Naive thymus-derived CD4-positive, alpha-beta T cell (primary cell): ENCODE results near the gene POF1B. TPM values are rescaled to one million over a fixed set of nuclear protein-coding genes. Genes with fewer than 3 reads are reported as not detected.

Source experiments
- ATAC-seq: fragments of 150-1000 bp; cut with Tn5 transposase; 2 replicates; pipeline ENCODE4 v1.10.0; 2021; ENCODE audit warnings: mild to moderate bottlenecking, moderate library complexity
- CTCF ChIA-PET: fragments of 350-600 bp; sonication (Branson Sonifier 250); formaldehyde crosslinking; loops from one replicate; lab custom pipeline; 2021; ENCODE audit warnings: antibody characterized with exemption; lab: Charles Lee
- POLR2A ChIA-PET: fragments of 350-600 bp; sonication (Branson Sonifier 250); formaldehyde crosslinking; loops from one replicate; lab custom pipeline; 2021; ENCODE audit warnings: antibody characterized with exemption, inconsistent platforms; lab: Charles Lee
- DNase-seq, 9 donors: peaks; one replicate each; pipeline versions ENCODE4 v3.0.0 to v3.0.0-alpha.2; 2020 to 2022; ENCODE audit warnings: mixed read lengths in 1 of 9
- H3K27ac ChIP-seq: one replicate; pipeline ENCODE4 v1.7.0; 2013; ENCODE audit warnings: mild to moderate bottlenecking, low read depth, low read length, moderate library complexity
- H3K27me3 ChIP-seq, 2 donors: one replicate each; pipeline ENCODE4 v1.7.0; 2013; ENCODE audit warnings: low read length in 2 of 2, mild to moderate bottlenecking in 2 of 2, moderate library complexity in 2 of 2; ENCODE audit not compliant: control insufficient read depth in 2 of 2, insufficient read depth in 2 of 2
- H3K36me3 ChIP-seq, 3 experiments: 1 replicate in 2 of 3; 2 replicates in 1 of 3; pipeline ENCODE4 v1.7.0; 2013; ENCODE audit warnings: low read length in 3 of 3, mild to moderate bottlenecking in 3 of 3, moderate library complexity in 1 of 3; ENCODE audit not compliant: insufficient read depth in 3 of 3, control insufficient read depth in 2 of 3
- H3K4me1 ChIP-seq, 2 donors: one replicate each; pipeline ENCODE4 v1.7.0; 2013; ENCODE audit warnings: low read length in 2 of 2, mild to moderate bottlenecking in 2 of 2, moderate library complexity in 1 of 2; ENCODE audit not compliant: control insufficient read depth in 2 of 2, insufficient read depth in 2 of 2
- H3K4me3 ChIP-seq: 2 replicates; pipeline ENCODE4 v1.7.0; 2013; ENCODE audit warnings: mild to moderate bottlenecking, low read length
- H3K9me3 ChIP-seq, 3 experiments: 1 replicate in 2 of 3; 2 replicates in 1 of 3; pipeline ENCODE4 v1.7.0; 2013; ENCODE audit warnings: low read length in 3 of 3; ENCODE audit not compliant: control insufficient read depth in 2 of 3
- H3K27ac Mint-ChIP-seq, 9 donors: one replicate each; pipeline ENCODE4 v1.8.0; 2020 to 2022; ENCODE audit warnings: mixed read lengths in 9 of 9, mild to moderate bottlenecking in 8 of 9, moderate library complexity in 5 of 9, inconsistent platforms in 2 of 9
- H3K27me3 Mint-ChIP-seq, 5 donors: one replicate each; pipeline ENCODE4 v1.8.0; 2021 to 2022; ENCODE audit warnings: mixed read lengths in 5 of 5, mild to moderate bottlenecking in 1 of 5
- H3K36me3 Mint-ChIP-seq, 5 donors: one replicate each; pipeline ENCODE4 v1.8.0; 2020 to 2022; ENCODE audit warnings: mixed read lengths in 5 of 5, mild to moderate bottlenecking in 3 of 5, inconsistent platforms in 1 of 5
- H3K4me1 Mint-ChIP-seq, 7 donors: one replicate each; pipeline ENCODE4 v1.8.0; 2020 to 2022; ENCODE audit warnings: mixed read lengths in 7 of 7, mild to moderate bottlenecking in 3 of 7, inconsistent platforms in 1 of 7
- H3K4me3 Mint-ChIP-seq, 10 donors: one replicate each; pipeline ENCODE4 v1.8.0; 2020 to 2022; ENCODE audit warnings: mild to moderate bottlenecking in 10 of 10, mixed read lengths in 10 of 10, moderate library complexity in 6 of 10, inconsistent platforms in 2 of 10
- H3K9me3 Mint-ChIP-seq, 11 donors: one replicate each; pipeline ENCODE4 v1.8.0; 2020 to 2022; ENCODE audit warnings: mixed read lengths in 11 of 11, mild to moderate bottlenecking in 4 of 11, inconsistent platforms in 1 of 11, moderate library complexity in 1 of 11
- intact Hi-C, 2 donors: fragments of 100-400 bp; cut with micrococcal nuclease; formaldehyde crosslinking; loops; one replicate each; pipeline ENCODE4 v1.15.1; 2023
- polyA plus RNA-seq, 2 donors: library from polyadenylated mRNA; unstranded; fragments of 300-500 nt; fragmentation: Illumina TruSeq; gene quantifications; one replicate each; pipeline ENCODE4 v1.2.3, GENCODE V29; 2021
- total RNA-seq, 6 experiments: library from RNA in 5 of 6; stranded (reverse) in 5 of 6; gene quantifications; 1 replicate in 5 of 6; 2 replicates in 1 of 6; pipeline ENCODE4 v1.2.3 and lab custom pipeline; 2021 to 2026

The POF1B gene
- total and polyA plus RNA-seq, 7 experiments from 2014 or later, result 0.10 to 0.46 (median 0.22) TPM; not detected in 1

DNA sequence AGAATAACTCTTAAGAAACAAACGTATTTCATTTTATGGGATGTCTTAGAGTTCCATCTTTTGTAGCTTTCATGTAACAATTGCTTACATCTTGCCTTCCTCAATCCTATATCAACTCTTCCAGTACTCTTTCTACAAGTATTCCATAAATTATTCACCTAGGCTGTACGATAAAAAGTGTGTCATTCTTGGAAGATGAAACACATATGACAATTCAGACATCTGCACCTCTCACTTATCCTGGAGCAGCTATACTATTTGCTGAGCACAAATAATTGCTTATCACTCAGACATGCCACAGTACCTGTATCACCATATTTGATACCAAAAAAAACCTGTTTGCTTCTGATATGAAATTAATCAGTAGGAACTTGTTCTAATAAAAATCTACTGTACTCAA lies 1.0 kb downstream of the POF1B start:
- Histone ChIP-seq H3K36me3 (no peaks in the 10 kb centered on the region), H3K9me3 (no peaks in the 10 kb centered on the region), H3K27ac (no peak overlapping the region), H3K4me1 (no peaks in the 10 kb centered on the region), H3K4me3 (no peak overlapping the region), H3K27me3 (no peaks in the 10 kb centered on the region)
- ChIA-PET POLR2A (no interaction called here), CTCF (no interaction called here)
- no peaks in the 10 kb centered on the region for H3K27me3 Mint-ChIP-seq
- no peaks in the 10 kb centered on the region for H3K36me3 Mint-ChIP-seq
- no peak overlapping the region for H3K27ac Mint-ChIP-seq
- DNase-seq (no peak), ATAC-seq (no peak)
- intact Hi-C loops, result no loop called here
- peaks cover 0 to 1% (median 0%) of the 10 kb centered on the region in 11 donors for H3K9me3 Mint-ChIP-seq
- H3K4me1 Mint-ChIP-seq, result no peaks in the 10 kb centered on the region
- no peak overlapping the region for H3K4me3 Mint-ChIP-seq

- H3K36me3 ChIP-seq, result no peaks in the 10 kb centered on the region
- no peak overlapping the region for H3K4me3 ChIP-seq
- no peaks in the 10 kb centered on the region for H3K4me1 ChIP-seq
- H3K27ac ChIP-seq, result no peak overlapping the region
- CTCF ChIA-PET, result no interaction called here
- no peak overlapping the region for H3K27ac Mint-ChIP-seq
- no peak overlapping the region for H3K4me3 Mint-ChIP-seq
- intact Hi-C loops, result no loop called here
- no peak for ATAC-seq
- no peaks in the 10 kb centered on the region for H3K9me3 ChIP-seq
- H3K27me3 ChIP-seq, result no peaks in the 10 kb centered on the region
- peaks cover 0 to 1% (median 0%) of the 10 kb centered on the region in 11 donors for H3K9me3 Mint-ChIP-seq
- H3K36me3 Mint-ChIP-seq, result no peaks in the 10 kb centered on the region
- no peaks in the 10 kb centered on the region for H3K4me1 Mint-ChIP-seq
- POLR2A ChIA-PET, result no interaction called here
- no peaks in the 10 kb centered on the region for H3K27me3 Mint-ChIP-seq
- DNase-seq, result no peak
Observed at GRCh38 chrX:85375333-85375738, 4.1 kb downstream of the POF1B start.

DNA sequence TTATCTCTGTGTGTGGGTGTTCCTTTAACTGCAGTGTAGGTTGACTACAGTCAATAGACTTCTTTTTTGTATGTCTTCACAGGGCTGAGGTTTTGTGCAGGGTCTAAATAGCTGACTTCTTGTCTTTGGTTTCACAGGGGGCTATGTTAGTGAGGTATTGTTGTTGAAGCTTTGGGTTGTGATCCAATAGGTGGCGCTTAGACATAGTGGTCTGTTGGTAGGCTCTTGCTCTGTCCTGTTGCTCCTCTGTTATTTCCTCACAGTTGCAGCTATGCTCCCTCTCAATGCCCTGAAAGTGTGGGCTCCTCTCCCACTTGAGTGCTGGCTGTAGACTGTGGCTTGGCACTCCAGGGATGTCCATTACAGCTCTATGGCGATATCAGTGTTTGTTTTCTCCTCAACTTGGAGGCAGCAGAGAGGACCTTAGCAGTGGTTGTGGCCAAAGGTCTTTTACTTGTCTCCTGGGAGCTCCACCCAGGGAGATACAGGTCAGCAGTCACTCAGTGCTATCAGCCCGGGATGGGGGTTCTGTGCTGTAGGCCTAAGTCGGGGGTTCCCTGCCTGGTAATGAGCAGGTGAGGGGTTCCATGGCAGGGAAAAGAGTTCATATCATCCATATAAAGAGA lies 14.0 kb downstream of the POF1B start:
- peaks cover 0 to 10% (median 0%) of the 10 kb centered on the region in 11 donors for H3K9me3 Mint-ChIP-seq
- H3K4me1 ChIP-seq, result no peaks in the 10 kb centered on the region
- H3K27me3 ChIP-seq, result no peaks in the 10 kb centered on the region
- no peak overlapping the region for H3K27ac ChIP-seq
- no peak overlapping the region for H3K4me3 Mint-ChIP-seq
- H3K27ac Mint-ChIP-seq, result no peak overlapping the region
- ChIA-PET CTCF (no interaction called here), POLR2A (no interaction called here)
- no peaks in the 10 kb centered on the region for H3K36me3 ChIP-seq
- no peaks in the 10 kb centered on the region for H3K4me1 Mint-ChIP-seq
- DNase-seq (no peak), ATAC-seq (no peak)
- H3K9me3 ChIP-seq, result no peaks in the 10 kb centered on the region
- no peak overlapping the region for H3K4me3 ChIP-seq
- no peaks in the 10 kb centered on the region for H3K27me3 Mint-ChIP-seq
- intact Hi-C loops, result no loop called here
- no peaks in the 10 kb centered on the region for H3K36me3 Mint-ChIP-seq

GRCh38 chrX:85359051-85359450 lies 20.4 kb downstream of the POF1B start:
- intact Hi-C loops, result no loop called here
- no peak overlapping the region for H3K4me3 Mint-ChIP-seq
- CTCF ChIA-PET, result no interaction called here

GRCh38 chrX:85345523-85345922 lies 33.9 kb downstream of the POF1B start:
- ATAC-seq (no peak), DNase-seq (no peak)
- Histone ChIP-seq H3K27ac (no peak overlapping the region), H3K4me3 (no peak overlapping the region), H3K36me3 (no peaks in the 10 kb centered on the region), H3K27me3 (no peaks in the 10 kb centered on the region), H3K4me1 (no peaks in the 10 kb centered on the region), H3K9me3 (no peaks in the 10 kb centered on the region)
- Mint-ChIP-seq H3K36me3 (no peaks in the 10 kb centered on the region), H3K9me3 (peaks cover 0 to 2% (median 0%) of the 10 kb centered on the region in 11 donors), H3K4me1 (no peaks in the 10 kb centered on the region), H3K27me3 (no peaks in the 10 kb centered on the region), H3K4me3 (no peak overlapping the region), H3K27ac (no peak overlapping the region)
- POLR2A ChIA-PET, result no interaction called here
- intact Hi-C loops, result no loop called here
- CTCF ChIA-PET, result no interaction called here

More at GRCh38 chrX:85359051-85359450, 20.4 kb downstream of the POF1B start:
- no peaks in the 10 kb centered on the region for H3K36me3 ChIP-seq
- no peaks in the 10 kb centered on the region for H3K27me3 ChIP-seq
- DNase-seq (no peak), ATAC-seq (no peak)
- no peaks in the 10 kb centered on the region for H3K4me1 Mint-ChIP-seq
- H3K27me3 Mint-ChIP-seq, result no peaks in the 10 kb centered on the region
- no peaks in the 10 kb centered on the region for H3K4me1 ChIP-seq
- POLR2A ChIA-PET, result no interaction called here
- no peak overlapping the region for H3K27ac Mint-ChIP-seq
- no peaks in the 10 kb centered on the region for H3K36me3 Mint-ChIP-seq
- H3K27ac ChIP-seq, result no peak overlapping the region
- peaks cover 0 to 17% (median 2%) of the 10 kb centered on the region in 11 donors for H3K9me3 Mint-ChIP-seq
- H3K4me3 ChIP-seq, result no peak overlapping the region
- no peaks in the 10 kb centered on the region for H3K9me3 ChIP-seq

DNA sequence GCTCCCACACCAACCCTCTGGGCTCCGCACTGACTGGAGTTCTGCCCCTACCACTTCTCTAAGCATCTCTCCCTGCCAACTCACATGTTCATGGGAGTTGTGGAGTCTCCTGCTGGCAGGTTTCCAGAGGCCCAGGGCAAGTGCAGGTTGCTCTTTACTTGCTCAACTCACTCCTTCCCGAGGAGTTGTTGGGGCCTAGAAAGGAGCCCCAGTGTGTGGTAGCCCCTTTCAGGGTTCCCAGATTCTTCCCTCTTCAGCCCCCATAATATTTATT lies 52.5 kb downstream of the POF1B start:
- CTCF ChIA-PET, result no interaction called here
- H3K9me3 Mint-ChIP-seq, result peaks cover 2 to 17% (median 7%) of the 10 kb centered on the region in 11 donors
- Histone ChIP-seq H3K27ac (no peak overlapping the region), H3K27me3 (no peaks in the 10 kb centered on the region), H3K36me3 (no peaks in the 10 kb centered on the region), H3K4me3 (no peak overlapping the region), H3K9me3 (no peaks in the 10 kb centered on the region), H3K4me1 (no peaks in the 10 kb centered on the region)
- H3K27ac Mint-ChIP-seq, result no peak overlapping the region
- intact Hi-C loops, result no loop called here
- ATAC-seq (no peak), DNase-seq (no peak)
- POLR2A ChIA-PET, result no interaction called here
- H3K4me1 Mint-ChIP-seq, result no peaks in the 10 kb centered on the region
- no peak overlapping the region for H3K4me3 Mint-ChIP-seq
- no peaks in the 10 kb centered on the region for H3K36me3 Mint-ChIP-seq
- no peaks in the 10 kb centered on the region for H3K27me3 Mint-ChIP-seq

- H3K36me3 Mint-ChIP-seq, result no peaks in the 10 kb centered on the region
- ChIA-PET CTCF (no interaction called here), POLR2A (no interaction called here)
- no peaks in the 10 kb centered on the region for H3K4me1 ChIP-seq
- H3K9me3 ChIP-seq, result no peaks in the 10 kb centered on the region
- intact Hi-C loops, result no loop called here
- H3K9me3 Mint-ChIP-seq, result peaks cover 2 to 17% (median 7%) of the 10 kb centered on the region in 11 donors
- no peaks in the 10 kb centered on the region for H3K36me3 ChIP-seq
- ATAC-seq (no peak), DNase-seq (no peak)
- no peaks in the 10 kb centered on the region for H3K27me3 Mint-ChIP-seq
- H3K27me3 ChIP-seq, result no peaks in the 10 kb centered on the region
- no peaks in the 10 kb centered on the region for H3K4me1 Mint-ChIP-seq
- H3K27ac ChIP-seq, result no peak overlapping the region
- no peak overlapping the region for H3K4me3 Mint-ChIP-seq
- H3K4me3 ChIP-seq, result no peak overlapping the region
- H3K27ac Mint-ChIP-seq, result no peak overlapping the region
Observed at GRCh38 chrX:85326234-85327059, 53.0 kb downstream of the POF1B start.
